ENCODE data around the gene LRRC45.

The LRRC45 gene

DNA sequence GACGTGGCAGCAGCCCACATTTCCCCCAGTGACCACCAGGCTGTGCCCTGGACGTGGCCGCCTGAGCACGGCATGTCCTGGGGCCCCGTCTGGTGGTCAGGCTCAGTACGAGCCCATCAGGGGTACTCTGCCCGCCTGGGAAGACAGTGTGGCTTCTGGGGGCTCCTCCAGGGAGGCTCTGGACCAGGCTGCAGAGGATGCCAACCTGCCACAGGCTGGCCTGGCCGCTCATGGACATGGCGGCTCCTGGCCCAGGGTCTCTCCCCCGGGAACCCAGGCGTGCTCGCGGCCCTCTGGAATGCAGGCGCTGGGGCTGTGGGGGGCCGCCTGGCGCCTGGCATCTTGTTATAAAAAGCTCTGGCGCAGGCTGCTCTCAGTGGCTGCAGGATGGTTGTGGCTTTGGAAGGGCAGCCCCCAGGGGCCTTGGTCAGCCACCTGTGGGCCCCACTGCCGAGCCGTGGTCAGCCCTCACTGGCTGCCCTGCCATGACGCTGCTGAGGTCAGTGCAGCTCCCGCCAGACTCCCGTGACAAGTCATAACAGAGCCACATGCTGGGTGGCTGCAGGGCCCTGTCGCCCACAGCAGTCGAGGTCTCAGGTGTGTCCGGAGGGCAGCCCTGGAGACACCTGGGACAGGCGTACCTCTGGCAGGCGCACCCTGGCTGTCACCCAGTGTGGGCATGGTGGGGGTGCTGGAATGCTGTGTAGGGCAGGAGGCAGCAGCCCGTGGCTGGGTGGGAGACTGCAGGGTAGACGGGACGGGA is 15.4 kb upstream of the LRRC45 start:
- TF ChIP-seq, protein P1, sequence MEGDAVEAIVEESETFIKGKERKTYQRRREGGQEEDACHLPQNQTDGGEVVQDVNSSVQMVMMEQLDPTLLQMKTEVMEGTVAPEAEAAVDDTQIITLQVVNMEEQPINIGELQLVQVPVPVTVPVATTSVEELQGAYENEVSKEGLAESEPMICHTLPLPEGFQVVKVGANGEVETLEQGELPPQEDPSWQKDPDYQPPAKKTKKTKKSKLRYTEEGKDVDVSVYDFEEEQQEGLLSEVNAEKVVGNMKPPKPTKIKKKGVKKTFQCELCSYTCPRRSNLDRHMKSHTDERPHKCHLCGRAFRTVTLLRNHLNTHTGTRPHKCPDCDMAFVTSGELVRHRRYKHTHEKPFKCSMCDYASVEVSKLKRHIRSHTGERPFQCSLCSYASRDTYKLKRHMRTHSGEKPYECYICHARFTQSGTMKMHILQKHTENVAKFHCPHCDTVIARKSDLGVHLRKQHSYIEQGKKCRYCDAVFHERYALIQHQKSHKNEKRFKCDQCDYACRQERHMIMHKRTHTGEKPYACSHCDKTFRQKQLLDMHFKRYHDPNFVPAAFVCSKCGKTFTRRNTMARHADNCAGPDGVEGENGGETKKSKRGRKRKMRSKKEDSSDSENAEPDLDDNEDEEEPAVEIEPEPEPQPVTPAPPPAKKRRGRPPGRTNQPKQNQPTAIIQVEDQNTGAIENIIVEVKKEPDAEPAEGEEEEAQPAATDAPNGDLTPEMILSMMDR (IDR thresholded peaks at IDR 0.05), result no peak
- H3K4me1 ChIP-seq, result peaks cover 6 to 64% (median 49%) of the 10 kb centered on the region in 4 donors
- H3K4me3 ChIP-seq, result no peak overlapping the region
- intact Hi-C loops (cut with DNase I; ENCODE audit: low total_unique reads), result no loop called here
- DNase-seq, result no peak
- H3K27me3 ChIP-seq, result no peaks in the 10 kb centered on the region
- H3K36me3 ChIP-seq, result peaks cover 0 to 29% (median 10%) of the 10 kb centered on the region in 3 donors
- H3K27ac ChIP-seq, result no peak overlapping the region
- H3K9me3 ChIP-seq, result no peaks in the 10 kb centered on the region

DNA sequence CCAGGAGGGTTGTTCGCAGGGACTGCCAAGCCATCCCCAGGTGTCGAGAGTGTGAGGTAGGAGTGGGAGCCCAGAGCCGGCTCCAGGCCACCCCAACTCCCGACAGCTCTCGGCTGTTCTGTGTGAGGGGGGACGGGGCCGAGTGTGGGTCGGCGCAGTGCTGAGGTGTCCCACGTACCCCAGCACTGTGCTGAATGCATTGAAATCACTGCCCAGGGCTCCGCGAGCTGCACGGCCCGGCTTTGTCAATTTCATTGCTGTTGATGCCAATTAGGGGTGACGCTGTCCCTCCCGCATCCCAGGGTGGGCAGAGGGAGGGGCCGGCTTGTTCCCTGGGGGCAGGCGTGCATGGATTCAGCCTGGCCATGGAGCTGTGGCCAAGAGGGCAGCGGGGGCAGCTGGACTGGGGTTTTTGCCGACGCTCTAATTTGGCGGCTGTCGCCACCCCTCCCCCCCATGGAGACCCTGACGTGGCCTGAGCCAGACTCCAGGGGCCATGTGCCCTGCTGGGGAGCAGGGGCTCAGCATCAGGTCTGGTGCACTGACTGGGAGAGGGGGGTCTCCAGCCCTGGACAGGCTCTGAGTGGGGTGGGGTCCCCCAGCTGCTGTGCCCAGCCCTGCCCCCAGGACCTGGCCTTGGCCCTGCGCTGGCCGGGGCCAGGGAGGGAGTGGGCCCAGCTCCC is 14.7 kb upstream of the LRRC45 start:
- no peak overlapping the region for H3K27ac ChIP-seq
- TF ChIP-seq, protein P1 (IDR thresholded peaks at IDR 0.05), result no peak
- intact Hi-C loops (cut with DNase I; ENCODE audit: low total_unique reads), result no loop called here
- H3K27me3 ChIP-seq, result no peaks in the 10 kb centered on the region
- no peak overlapping the region for H3K4me3 ChIP-seq
- no peaks in the 10 kb centered on the region for H3K9me3 ChIP-seq
- no peak for DNase-seq
- H3K4me1 ChIP-seq, result peaks cover 5 to 64% (median 43%) of the 10 kb centered on the region in 4 donors
- peaks cover 0 to 29% (median 10%) of the 10 kb centered on the region in 3 donors for H3K36me3 ChIP-seq

DNA sequence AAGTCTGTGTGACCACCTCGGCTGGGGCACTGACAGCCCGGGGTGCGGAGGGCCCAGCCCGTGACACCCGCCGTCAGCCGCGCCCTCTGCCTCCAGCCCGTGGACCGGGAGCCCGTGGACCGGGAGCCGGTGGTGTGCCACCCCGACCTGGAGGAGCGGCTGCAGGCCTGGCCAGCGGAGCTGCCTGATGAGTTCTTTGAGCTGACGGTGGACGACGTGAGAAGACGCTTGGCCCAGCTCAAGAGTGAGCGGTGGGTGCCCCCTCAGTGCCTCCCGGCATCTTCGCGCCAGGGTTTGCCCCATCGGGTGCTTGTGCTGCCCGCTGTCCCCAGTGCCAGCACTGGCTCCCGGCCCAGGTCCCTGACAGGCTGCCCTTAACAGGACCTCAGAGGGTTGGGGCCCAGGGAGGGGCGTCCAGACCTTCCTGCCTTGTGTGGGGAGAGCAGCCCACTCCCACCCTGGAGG is 14.1 kb upstream of the LRRC45 start:
- TF ChIP-seq, protein P1 (IDR thresholded peaks at IDR 0.05), result no peak
- no peaks in the 10 kb centered on the region for H3K9me3 ChIP-seq
- intact Hi-C loops (cut with DNase I; ENCODE audit: low total_unique reads), result no loop called here
- no peak for DNase-seq
- no peak overlapping the region for H3K4me3 ChIP-seq
- no peak overlapping the region for H3K27ac ChIP-seq
- peaks cover 0 to 29% (median 10%) of the 10 kb centered on the region in 3 donors for H3K36me3 ChIP-seq
- H3K27me3 ChIP-seq, result no peaks in the 10 kb centered on the region
- H3K4me1 ChIP-seq, result peaks cover 0 to 60% (median 38%) of the 10 kb centered on the region in 4 donors

DNA sequence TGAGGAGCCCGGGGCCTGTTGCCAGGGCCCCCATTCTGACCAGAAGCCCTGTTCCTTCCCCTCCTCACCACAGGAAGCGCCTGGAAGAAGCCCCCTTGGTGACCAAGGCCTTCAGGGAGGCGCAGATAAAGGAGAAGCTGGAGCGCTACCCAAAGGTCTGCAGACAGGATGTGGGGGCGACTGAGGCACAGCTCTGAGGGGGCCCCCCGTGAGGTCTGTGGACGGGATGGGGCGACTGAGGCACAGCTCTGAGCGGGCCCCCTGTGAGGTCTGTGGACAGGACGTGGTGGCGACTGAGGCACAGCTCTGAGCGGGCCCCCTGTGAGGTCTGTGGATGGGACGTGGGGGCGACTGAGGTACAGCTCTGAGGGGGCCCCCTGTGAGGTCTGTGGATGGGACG is 13.7 kb upstream of the LRRC45 start:
- Histone ChIP-seq H3K27me3 (no peaks in the 10 kb centered on the region), H3K4me1 (peaks cover 0 to 56% (median 33%) of the 10 kb centered on the region in 4 donors), H3K4me3 (no peak overlapping the region), H3K27ac (no peak overlapping the region), H3K36me3 (peaks cover 0 to 29% (median 10%) of the 10 kb centered on the region in 3 donors), H3K9me3 (no peaks in the 10 kb centered on the region)
- intact Hi-C loops (cut with DNase I; ENCODE audit: low total_unique reads), result no loop called here
- TF ChIP-seq, protein P1 (IDR thresholded peaks at IDR 0.05), result no peak
- DNase-seq, result no peak

DNA sequence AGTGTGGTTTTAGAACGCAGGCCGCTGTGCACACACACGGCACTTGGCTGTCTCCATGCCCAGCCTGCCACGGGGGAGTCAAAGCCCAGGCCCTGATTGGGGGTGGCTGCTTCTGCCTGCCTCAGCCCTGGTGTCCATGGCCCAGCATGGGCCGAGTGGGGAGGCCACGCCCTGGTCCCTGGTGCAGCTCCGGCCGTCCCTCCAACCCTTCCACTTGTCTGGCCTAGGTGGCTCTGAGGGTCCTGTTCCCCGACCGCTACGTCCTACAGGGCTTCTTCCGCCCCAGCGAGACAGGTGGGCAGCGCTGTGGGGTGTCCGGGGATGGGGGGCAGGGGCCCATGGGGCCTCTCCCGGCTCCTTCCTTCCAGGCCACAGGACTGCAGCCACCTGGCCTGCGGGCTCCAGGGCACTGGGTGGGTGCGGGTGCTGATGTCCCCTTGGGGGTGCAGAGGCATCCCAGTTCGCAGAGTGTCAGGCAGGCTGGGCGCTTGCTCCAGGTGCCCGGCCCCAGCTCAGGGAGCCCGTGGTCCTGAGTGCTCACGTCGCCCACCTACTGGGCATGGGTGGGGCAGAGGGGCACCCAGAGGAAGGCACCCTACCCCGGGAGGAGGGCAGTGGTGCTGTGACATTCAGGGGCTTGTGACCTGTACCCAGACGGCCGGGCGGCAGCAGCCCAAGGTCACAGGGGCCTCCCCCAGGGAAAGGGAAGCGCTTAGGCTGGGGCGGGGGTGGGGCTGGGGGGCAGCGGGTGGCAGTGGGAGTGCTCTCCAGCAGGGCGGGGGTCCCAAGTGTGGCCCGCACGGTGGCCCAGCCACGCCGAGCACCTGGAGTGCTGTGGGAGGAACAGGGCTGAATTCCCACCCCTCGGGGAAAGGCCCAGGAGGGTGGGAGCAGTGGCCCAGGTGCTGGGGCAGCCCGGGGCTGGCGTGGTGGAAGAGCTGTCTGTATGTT is 12.3 kb upstream of the LRRC45 start:
- no peak overlapping the region for H3K27ac ChIP-seq
- H3K9me3 ChIP-seq, result no peaks in the 10 kb centered on the region
- intact Hi-C loops (cut with DNase I; ENCODE audit: low total_unique reads), result no loop called here
- TF ChIP-seq, protein P1 (IDR thresholded peaks at IDR 0.05), result no peak
- DNase-seq, result no peak
- H3K4me1 ChIP-seq, result peaks cover 0 to 42% (median 22%) of the 10 kb centered on the region in 4 donors
- no peak overlapping the region for H3K4me3 ChIP-seq
- no peaks in the 10 kb centered on the region for H3K27me3 ChIP-seq
- H3K36me3 ChIP-seq, result peaks cover 0 to 29% (median 10%) of the 10 kb centered on the region in 3 donors
